Measurements from ENCODE around the gene NUP133.
"Not testable (repeated sequence)": the region's sequence is repeated elsewhere in the genome, so short reads cannot be mapped to it uniquely, and the experiment has no call there.

GRCh38 chr1:229402329-229402728 lies 105.8 kb downstream of the NUP133 start:
- not testable (repeated sequence) for TF ChIP-seq POLR2A (IDR thresholded peaks at IDR 0.05); CTCF (IDR thresholded peaks at IDR 0.05 in 4 of 5, conservative IDR thresholded peaks at IDR 0.05 in 1 of 5)

Data from gastrocnemius medialis (tissue), 4 donors.